ENCODE data around the gene HOXD4.
A peak's percentile ranks its signal among the peaks of the same experiment; 100 is the strongest.

The HOXD4 gene

DNA sequence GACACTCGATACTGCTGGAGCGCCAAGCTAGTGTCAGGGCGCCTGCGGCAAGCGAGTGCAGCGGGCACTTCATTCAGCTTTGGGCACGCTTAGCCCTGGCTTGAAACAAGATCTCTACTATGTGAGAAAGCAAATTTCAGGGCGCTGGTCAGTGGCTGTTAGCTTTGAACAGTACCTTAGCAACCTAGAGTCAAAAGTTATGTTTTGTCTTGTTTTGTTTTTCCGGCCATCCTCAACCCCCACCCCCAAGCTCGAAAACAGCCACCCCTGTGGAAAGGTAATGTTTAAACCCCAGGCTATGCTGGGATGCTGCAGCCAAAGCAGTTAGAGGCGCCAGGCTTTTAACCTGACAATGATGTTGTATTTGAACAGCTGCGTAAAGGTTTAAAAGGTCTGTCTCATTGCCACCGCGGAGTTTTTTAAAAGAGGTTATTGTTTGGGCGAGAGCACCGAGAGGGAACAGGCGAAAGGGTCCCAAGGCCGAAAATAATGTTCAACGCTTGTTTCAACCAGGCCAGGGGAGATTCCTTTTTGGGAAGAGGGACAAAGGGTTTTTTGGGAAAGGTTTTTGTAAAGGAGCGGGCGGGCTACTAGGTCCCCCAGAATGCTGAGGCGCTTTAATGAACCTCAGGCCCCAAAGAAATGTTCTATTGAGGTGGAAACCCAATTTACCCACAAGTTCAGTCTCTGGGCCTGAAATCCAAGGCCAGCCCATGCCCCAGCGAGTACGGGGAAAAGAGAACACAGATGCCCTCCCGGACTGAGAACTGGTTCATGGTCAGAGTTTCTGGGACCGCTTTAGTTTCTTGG, 37.0 kb upstream of the HOXD4 start:
- peak; percentile 70 for DNase-seq

DNA sequence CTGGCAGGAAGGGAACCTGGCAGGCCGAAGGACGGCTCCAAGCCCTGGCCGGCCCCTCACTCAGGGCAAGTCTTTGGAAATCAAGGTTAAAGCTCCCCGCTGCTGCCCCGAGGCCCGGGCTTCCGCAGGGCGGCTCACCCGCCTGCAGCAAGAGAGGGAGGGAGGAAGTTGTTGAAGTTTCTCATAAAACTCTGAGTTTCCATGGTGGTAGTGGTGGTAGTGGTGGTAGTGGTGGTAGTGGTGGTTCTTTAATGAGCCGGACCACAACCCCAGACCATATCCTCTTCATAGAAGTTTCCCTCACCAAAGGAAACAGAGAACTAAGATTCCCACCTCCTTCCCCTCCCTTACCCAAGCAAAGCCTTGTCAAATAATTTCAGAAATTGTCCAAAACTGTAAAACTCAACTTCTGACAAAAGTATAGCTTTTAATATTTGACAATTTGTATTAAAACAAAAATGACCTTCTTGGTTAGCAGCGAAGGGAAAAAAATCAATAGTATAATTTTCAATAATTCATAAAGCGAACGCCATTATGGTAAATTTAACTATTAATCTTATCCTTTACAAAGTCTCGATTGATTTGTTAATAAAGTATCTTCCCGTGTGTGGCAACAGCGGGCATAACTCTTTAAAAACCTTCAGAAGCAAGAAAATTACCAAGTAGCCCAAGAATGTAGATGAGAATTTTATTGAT, 36.3 kb upstream of the HOXD4 start:
- no peak for DNase-seq

GRCh38 chr2:176115883-176116813, 35.2 kb upstream of the HOXD4 start, which contains the start of gene HOXD10:
HOXD10 (plus strand) TSS chr2:176116778; CDS start chr2:176116834, 56 bp downstream.
- peak; percentile 65 for DNase-seq

GRCh38 chr2:176117162-176117822, 34.1 kb upstream of the HOXD4 start:
- no peak for DNase-seq

DNA sequence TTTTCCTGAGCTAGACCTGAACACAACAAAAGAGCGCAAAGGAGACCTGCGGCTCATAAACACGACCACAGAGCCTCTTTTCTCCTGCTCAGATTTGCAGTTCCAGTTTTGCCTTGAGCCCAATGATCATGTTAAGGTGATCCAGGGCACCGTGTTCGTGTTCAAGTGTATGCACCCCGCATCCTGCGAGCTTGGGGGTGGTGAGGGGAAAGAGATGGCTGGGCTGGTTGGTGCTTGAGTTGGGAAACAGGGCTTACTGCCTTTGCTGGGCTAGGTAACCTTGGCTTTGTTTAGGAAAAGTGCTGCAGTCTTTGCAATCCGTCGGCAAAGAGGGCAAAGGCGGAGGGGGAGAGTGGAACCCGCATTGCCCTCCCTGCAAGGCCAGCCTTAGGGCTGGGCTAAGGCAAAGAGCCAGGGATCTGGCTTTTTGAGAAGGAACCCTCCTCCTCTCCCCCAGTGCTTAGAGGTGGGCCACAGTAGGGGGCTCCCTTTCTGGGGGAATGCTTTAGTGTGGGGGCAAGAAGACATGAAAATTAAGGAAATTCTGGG, 33.5 kb upstream of the HOXD4 start:
- no peak for DNase-seq

DNA sequence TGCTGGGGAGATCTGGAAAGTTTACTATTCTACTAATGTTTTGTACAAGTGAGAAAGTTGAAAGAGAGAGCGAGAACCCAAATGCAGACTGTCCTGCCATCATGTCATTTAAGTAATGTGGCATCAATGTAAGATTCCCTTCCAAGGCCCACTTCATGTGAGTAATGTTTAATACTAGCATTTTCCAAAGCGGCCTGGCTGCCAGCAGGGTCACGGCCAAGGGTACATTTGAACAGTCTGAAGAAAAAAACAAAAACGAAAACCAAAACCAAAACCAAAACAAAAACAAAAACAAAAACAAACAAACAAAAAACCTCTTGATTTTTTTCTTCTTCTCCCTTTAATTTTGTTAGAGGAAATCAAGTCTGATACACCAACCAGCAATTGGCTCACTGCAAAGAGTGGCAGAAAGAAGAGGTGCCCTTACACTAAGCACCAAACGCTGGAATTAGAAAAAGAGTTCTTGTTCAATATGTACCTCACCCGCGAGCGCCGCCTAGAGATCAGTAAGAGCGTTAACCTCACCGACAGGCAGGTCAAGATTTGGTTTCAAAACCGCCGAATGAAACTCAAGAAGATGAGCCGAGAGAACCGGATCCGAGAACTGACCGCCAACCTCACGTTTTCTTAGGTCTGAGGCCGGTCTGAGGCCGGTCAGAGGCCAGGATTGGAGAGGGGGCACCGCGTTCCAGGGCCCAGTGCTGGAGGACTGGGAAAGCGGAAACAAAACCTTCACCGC, 32.6 kb upstream of the HOXD4 start:
- peak; percentile 69 for DNase-seq

DNA sequence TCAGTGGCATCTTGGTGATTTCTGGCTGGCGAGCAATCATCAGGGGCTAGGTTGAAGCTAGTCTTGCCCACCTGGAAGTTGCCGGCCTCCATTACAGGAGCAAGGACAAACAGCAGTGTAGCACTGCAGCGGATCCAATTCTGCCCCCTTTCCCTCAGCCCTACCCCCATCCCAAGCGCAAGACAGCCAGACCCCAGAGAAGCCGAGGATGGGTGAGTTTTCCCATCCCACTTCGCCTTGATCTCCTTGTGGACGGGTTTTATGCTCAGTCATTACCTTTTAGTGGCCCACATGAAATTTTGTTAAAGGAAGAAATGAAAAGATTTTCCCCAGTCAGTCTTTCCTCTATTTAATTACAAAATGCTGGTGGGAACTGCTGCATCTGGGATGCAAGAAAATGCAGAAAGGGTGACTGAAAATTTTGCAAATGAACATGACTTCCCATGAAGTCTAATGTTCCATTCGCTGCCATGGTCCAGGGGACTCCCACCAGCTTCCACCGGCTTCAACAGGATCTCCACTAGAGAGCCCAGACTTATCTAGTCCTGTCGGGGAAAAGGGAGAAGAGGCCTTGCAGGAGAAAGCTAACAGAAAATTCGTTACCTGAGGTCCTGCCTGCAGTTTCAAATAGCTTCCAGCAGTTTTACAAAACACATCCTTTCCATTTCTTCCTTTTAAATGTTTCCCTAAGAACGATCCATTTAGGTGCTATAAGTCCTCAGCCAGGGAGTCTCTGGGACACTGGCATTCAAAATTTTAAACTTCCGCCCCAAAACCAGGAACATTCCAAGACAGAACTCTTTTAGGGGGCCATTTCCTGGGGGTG, 30.8 kb upstream of the HOXD4 start:
- DNase-seq = no peak

DNA sequence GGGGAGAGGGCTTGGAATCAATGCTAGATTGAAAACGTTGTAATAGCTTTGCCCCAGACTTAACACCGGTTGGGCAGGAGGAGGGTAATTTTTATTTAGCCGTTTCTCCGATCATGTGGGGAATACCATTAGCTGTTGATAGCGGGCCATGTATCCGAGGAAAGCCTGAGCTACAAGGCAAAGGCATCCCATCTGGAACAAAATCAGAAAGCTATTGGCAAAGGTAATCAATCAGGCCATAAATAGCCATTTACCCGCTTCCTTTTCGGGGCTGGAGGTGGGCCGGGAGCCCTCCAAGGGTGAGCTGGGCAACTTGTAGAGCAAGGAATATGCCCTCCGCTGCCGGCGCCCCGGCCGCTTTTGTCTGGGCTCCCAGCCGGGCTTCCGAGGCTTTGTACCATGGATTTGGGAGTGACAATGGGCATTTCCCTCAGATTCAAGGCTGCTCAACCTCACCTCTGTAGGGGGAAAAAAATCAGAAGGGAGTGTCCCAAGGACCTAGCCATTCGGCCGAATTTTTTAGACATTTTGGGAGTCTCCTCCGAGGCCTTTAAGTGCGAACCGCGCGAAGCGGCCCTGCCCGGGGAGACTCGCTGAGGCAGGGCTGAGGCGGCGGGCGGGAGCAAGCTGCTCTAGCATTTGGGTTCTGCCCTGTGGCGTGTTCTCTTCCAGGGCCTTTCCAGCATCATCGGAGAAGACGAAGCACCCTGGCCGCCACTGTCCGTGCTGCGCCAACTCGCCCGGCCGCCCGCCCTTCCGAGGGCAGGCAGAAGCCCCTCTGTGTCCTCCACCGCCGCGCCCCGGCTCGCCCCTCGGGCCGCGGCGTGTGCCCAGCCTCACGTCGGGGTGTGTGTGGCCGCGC, 29.9 kb upstream of the HOXD4 start:
- no peak for DNase-seq

GRCh38 chr2:176122052-176122682, 29.2 kb upstream of the HOXD4 start:
- peak; percentile 34 for DNase-seq

DNA sequence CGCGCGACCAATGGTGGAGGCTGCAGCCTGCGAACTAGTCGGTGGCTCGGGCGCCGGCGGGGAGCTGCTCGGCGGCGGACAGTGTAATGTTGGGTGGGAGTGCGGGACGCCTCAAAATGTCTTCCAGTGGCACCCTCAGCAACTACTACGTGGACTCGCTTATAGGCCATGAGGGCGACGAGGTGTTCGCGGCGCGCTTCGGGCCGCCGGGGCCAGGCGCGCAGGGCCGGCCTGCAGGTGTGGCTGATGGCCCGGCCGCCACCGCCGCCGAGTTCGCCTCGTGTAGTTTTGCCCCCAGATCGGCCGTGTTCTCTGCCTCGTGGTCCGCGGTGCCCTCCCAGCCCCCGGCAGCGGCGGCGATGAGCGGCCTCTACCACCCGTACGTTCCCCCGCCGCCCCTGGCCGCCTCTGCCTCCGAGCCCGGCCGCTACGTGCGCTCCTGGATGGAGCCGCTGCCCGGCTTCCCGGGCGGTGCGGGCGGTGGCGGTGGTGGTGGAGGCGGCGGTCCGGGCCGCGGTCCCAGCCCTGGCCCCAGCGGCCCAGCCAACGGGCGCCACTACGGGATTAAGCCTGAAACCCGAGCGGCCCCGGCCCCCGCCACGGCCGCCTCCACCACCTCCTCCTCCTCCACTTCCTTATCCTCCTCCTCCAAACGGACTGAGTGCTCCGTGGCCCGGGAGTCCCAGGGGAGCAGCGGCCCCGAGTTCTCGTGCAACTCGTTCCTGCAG, 28.5 kb upstream of the HOXD4 start, which contains the start of gene HOXD9:
Gene HOXD9, plus strand, starts transcription at position 37 of the 728 bp plus-strand sequence. Its CDS starts 50 bp downstream, at position 87.
- no peak for DNase-seq

DNA sequence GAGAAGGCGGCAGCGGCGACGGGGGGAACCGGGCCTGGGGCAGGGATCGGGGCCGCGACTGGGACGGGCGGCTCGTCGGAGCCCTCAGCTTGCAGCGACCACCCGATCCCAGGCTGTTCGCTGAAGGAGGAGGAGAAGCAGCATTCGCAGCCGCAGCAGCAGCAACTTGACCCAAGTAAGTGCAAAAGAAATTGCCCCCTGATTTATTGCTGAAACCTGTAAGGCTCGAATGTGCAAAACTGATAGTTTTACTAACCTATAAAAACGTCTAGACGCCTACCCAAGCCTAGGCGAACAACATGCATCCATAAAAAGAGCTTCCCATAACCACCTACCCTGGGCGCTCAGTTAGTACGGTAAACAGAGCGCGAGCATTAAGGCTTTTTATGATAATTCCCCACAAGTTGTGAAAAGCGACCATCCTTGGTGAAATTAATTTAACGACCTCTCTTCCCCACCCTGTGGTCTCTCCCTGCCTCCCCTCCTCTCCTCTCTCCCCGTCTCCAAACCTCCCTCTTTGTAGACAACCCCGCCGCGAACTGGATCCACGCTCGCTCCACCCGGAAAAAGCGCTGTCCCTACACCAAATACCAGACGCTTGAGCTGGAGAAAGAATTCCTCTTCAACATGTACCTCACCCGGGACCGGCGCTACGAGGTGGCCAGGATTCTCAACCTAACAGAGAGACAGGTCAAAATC, 27.8 kb upstream of the HOXD4 start:
- DNase-seq = no peak

DNA sequence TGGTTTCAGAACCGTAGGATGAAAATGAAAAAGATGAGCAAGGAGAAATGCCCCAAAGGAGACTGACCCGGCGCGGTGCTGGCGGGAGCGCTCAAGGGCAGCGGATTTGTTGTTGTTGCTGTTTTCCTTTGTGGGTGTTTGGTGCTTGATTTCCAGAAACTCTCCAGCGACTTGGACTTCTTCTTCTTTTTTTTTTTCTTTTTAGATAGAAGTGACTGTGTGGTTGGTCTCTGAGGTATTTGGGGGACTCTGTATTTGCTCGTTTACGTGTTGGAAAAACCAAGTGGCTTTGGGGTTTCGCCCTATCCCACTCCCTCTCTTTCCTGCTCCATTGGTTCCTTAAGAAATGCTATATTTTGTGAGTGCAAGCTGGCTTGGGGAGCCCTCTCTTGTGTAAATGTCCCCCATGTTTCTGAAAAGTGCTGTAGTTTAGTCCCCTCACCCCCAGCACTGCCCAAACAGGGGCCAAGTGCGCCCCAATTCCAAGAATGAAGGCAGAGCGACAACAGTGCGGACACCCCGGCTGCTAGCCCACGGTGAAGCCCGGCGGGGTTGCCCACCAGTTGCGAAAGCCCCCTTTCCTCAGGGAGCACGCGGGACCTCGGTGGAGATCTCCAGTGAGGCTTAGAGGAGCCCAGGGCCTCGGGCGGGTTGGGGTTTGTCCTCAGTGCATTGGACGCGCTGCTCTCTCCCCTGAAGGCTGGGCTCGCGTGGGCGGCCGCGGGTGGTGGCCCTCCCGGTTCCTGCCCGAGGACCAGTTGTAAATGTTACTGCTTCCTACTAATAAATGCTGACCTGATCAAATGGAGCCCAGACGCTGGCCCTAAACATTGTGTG, 27.0 kb upstream of the HOXD4 start:
- DNase-seq = no peak

- DNase-seq = no peak
Measured at GRCh38 chr2:176124947-176125771, 26.2 kb upstream of the HOXD4 start.

GRCh38 chr2:176125772-176126054, 25.6 kb upstream of the HOXD4 start:
- no peak for DNase-seq

DNA sequence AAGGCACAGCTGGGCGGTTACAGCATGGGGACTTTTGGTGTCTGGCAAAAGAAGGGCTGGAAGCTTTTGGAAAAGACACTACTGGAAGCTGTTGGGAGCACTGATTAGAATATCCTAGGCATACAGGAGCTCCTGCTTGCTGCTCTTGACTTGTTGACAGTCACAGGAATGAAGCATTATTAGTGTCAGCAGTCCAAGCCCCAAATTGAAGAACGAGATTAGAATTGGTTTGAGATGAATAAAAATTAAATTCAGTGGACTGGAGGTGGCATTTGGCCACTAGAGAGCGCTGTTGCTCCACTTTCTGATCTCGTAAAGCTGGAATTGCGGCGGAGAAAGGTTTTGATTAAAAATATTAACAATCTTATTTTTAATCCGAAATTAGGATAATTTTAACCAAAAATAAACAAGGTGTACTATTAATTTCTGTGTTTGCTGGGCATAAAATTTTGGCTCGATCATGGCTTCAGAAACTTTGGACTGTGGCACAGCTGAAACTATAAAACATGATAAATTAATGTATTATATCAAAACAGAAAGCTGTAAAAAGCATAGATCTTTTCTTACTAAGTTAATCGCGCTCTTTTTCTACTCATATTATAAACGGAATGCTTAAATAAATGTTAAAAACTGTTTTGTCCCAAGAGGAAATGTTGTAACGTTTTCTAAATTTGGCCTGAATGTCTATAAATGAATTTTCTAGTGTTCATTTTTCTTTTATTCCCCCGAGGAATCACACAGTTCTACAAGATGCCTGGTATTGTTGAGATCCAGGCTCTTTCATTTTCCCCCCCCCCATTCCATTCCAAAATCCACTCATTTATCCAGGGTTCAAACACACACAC, 24.2 kb upstream of the HOXD4 start:
- peak; percentile 18 for DNase-seq
